HL-60 (cell line): ENCODE results near the gene CMPK2.

Experiments used
- POLR2AphosphoS5 ChIP-seq: IDR thresholded peaks from 2 replicates; pipeline ENCODE4 v1.6.1; 2012; ENCODE audit warnings: low read depth
- TF ChIP-seq, protein P1 (sequence below): IDR thresholded peaks from one replicate; pipeline ENCODE4 v1.5.1; 2011; ENCODE audit warnings: low read length, control low read depth, inconsistent platforms; ENCODE audit not compliant: insufficient read depth
- TF ChIP-seq, protein P2 (sequence below): IDR thresholded peaks from 2 replicates; pipeline ENCODE4 v1.6.1; 2012; ENCODE audit warnings: low read depth; ENCODE audit not compliant: insufficient replicate concordance

DNA sequence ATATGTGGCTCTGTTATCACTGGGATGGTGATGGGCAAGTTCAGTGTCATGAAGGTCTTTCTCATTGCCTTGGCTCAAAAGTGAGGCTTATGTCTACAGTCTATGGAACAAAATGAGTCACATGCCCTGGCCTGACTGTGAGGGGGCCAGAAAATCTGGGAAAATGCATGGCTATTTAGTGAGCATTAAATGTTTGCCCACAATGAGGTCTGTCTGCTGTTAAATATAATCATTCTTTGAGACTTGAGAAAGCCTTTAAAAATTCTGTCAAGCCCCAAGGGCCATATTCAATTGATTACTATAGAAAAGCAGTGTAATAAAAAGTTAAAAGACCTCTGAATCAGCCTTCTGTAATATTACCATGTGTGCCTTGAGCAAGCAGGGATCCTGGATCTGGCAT lies 46.0 kb upstream of the CMPK2 start:
- TF ChIP-seq, protein P1, sequence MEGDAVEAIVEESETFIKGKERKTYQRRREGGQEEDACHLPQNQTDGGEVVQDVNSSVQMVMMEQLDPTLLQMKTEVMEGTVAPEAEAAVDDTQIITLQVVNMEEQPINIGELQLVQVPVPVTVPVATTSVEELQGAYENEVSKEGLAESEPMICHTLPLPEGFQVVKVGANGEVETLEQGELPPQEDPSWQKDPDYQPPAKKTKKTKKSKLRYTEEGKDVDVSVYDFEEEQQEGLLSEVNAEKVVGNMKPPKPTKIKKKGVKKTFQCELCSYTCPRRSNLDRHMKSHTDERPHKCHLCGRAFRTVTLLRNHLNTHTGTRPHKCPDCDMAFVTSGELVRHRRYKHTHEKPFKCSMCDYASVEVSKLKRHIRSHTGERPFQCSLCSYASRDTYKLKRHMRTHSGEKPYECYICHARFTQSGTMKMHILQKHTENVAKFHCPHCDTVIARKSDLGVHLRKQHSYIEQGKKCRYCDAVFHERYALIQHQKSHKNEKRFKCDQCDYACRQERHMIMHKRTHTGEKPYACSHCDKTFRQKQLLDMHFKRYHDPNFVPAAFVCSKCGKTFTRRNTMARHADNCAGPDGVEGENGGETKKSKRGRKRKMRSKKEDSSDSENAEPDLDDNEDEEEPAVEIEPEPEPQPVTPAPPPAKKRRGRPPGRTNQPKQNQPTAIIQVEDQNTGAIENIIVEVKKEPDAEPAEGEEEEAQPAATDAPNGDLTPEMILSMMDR = no peak
- no peak for TF ChIP-seq POLR2AphosphoS5
- TF ChIP-seq, protein P2, sequence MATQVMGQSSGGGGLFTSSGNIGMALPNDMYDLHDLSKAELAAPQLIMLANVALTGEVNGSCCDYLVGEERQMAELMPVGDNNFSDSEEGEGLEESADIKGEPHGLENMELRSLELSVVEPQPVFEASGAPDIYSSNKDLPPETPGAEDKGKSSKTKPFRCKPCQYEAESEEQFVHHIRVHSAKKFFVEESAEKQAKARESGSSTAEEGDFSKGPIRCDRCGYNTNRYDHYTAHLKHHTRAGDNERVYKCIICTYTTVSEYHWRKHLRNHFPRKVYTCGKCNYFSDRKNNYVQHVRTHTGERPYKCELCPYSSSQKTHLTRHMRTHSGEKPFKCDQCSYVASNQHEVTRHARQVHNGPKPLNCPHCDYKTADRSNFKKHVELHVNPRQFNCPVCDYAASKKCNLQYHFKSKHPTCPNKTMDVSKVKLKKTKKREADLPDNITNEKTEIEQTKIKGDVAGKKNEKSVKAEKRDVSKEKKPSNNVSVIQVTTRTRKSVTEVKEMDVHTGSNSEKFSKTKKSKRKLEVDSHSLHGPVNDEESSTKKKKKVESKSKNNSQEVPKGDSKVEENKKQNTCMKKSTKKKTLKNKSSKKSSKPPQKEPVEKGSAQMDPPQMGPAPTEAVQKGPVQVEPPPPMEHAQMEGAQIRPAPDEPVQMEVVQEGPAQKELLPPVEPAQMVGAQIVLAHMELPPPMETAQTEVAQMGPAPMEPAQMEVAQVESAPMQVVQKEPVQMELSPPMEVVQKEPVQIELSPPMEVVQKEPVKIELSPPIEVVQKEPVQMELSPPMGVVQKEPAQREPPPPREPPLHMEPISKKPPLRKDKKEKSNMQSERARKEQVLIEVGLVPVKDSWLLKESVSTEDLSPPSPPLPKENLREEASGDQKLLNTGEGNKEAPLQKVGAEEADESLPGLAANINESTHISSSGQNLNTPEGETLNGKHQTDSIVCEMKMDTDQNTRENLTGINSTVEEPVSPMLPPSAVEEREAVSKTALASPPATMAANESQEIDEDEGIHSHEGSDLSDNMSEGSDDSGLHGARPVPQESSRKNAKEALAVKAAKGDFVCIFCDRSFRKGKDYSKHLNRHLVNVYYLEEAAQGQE = no peak
